ENCODE results near the gene ALG2. TPM values are rescaled to one million over a fixed set of nuclear protein-coding genes. Genes with fewer than 3 reads are reported as not detected.
"Not testable (repeated sequence)": the region's sequence is repeated elsewhere in the genome, so short reads cannot be mapped to it uniquely, and the experiment has no call there.

ALG2 gene
- total and polyA plus RNA-seq, 9 of the 15 experiments (the other 6 are each of a cell fraction or from before 2014, with no cell fraction given), result 4.9 to 41.9 (median 20.2) TPM

DNA sequence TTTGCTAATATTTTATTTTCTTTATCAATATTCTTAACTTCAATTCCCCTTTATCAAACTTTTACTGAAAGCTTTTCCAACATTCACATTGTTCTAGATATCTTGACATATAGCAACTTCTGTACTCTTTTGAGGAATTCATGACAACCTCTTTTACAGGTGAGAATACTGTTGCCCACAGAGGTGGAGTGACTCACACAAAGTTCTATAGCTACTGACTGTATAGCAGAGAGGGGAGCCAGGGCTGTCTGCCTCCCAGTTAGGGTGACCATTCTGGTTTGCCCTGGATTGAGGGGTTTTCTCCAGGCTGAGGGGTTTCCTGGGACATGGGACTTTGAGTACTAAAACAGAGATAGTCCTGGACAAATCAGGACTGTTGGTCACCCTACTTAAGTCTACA lies 16.6 kb upstream of the ALG2 start:
- no peak for ATAC-seq
- Histone ChIP-seq H3K4me3 (no peak overlapping the region), H2AFZ (ENCODE audit: low read depth, low read length) (no peak overlapping the region), H3K27ac (ENCODE audit: extremely low read depth, low read depth, low read length) (no peak overlapping the region), H3K27me3 (ENCODE audit: control insufficient read depth in 2 of 2, insufficient read depth in 2 of 2, low read length in 2 of 2) (no peaks in the 10 kb centered on the region), H3K9me3 (replicated peaks; ENCODE audit: control insufficient read depth, insufficient read depth, low read depth, low read length) (no peaks in the 10 kb centered on the region; the same call in 1 of the 2 replicates), H3K4me2 (ENCODE audit: insufficient read depth, low read length) (no peak overlapping the region), H3K36me3 (ENCODE audit: control insufficient read depth, insufficient read depth, low read length) (no peaks in the 10 kb centered on the region), H3K79me2 (ENCODE audit: control insufficient read depth, insufficient read depth, low read length) (no peaks in the 10 kb centered on the region), H3K9me1 (ENCODE audit: control insufficient read depth, insufficient read depth, low read length) (no peaks in the 10 kb centered on the region), H4K20me1 (replicated peaks; ENCODE audit: control insufficient read depth, insufficient read depth, low read length) (no peaks in the 10 kb centered on the region), H3K9ac (ENCODE audit: insufficient read depth in 1 of 2, low read depth in 2 of 2, low read length in 2 of 2) (no peak overlapping the region), H3K4me1 (replicated peaks in 1 of 2; ENCODE audit: control insufficient read depth in 2 of 2, insufficient read depth in 2 of 2, low read length in 2 of 2) (peaks cover 0 to 3% of the 10 kb centered on the region in 2 experiments; a peak in 2 of 5 replicates)
- intact Hi-C loops (cut with micrococcal nuclease) (no loop called here), in situ Hi-C loops (cut with MboI) (no loop called here)
- FAIRE-seq, result no peak
- BruUV-seq (replicated peaks), result no TSS peak
- ChIA-PET POLR2A (no interaction called here), CTCF (ENCODE audit: low intra/inter-chr PET ratio) (no interaction called here)
- TF ChIP-seq TEAD4 (IDR thresholded peaks at IDR 0.05; ENCODE audit: low read length), result no peak
- no peak for TF ChIP-seq TEAD4 (CRISPR knock-in tag; IDR thresholded peaks at IDR 0.05; ENCODE audit: borderline replicate concordance)
- no peak for TF ChIP-seq BDP1 (IDR thresholded peaks at IDR 0.05; ENCODE audit: insufficient read depth, insufficient read length)
- TF ChIP-seq SMAD2 (IDR thresholded peaks at IDR 0.05; ENCODE audit: low read depth, low read length), result no peak
- no peak for TF ChIP-seq ZNF77 (CRISPR knock-in tag; IDR thresholded peaks at IDR 0.05)
- DNase-seq (ENCODE audit: extremely low read depth in 1 of 4, low spot score in 3 of 4), result no peak

DNA sequence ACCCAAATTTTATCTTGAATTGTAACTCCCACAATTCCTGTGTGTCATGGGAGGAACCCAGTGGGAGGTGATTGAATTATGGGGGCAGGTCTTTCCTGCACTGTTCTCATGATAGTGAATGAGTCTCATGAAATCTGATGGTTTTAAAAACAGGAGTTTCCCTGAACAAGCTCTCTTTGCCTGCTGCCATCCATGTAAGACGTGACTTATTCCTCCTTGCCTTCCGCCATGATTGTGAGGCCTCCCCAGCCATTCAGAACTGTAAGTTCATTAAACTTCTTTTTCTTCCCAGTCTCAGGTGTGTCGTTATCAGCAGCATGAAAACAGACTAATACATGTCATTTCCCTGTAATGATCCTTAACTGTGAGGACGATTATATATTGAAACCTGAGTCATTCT lies 16.1 kb upstream of the ALG2 start:
- POLR2A ChIA-PET; H3K4me2 ChIP-seq (ENCODE audit: insufficient read depth, low read length); H3K36me3 ChIP-seq (ENCODE audit: control insufficient read depth, insufficient read depth, low read length); in situ Hi-C loops (cut with MboI); H3K9ac ChIP-seq (ENCODE audit: insufficient read depth in 1 of 2, low read depth in 2 of 2, low read length in 2 of 2); ATAC-seq; H3K27ac ChIP-seq (ENCODE audit: extremely low read depth, low read depth, low read length); H3K9me1 ChIP-seq (ENCODE audit: control insufficient read depth, insufficient read depth, low read length); CTCF ChIA-PET (ENCODE audit: low intra/inter-chr PET ratio); FAIRE-seq; H3K27me3 ChIP-seq (ENCODE audit: control insufficient read depth in 2 of 2, insufficient read depth in 2 of 2, low read length in 2 of 2); DNase-seq (ENCODE audit: extremely low read depth in 1 of 4, low spot score in 3 of 4); intact Hi-C loops (cut with micrococcal nuclease); H3K4me1 ChIP-seq (replicated peaks in 1 of 2; ENCODE audit: control insufficient read depth in 2 of 2, insufficient read depth in 2 of 2, low read length in 2 of 2); H4K20me1 ChIP-seq (replicated peaks; ENCODE audit: control insufficient read depth, insufficient read depth, low read length); H3K9me3 ChIP-seq (replicated peaks; ENCODE audit: control insufficient read depth, insufficient read depth, low read depth, low read length); BruUV-seq (replicated peaks); H2AFZ ChIP-seq (ENCODE audit: low read depth, low read length); H3K79me2 ChIP-seq (ENCODE audit: control insufficient read depth, insufficient read depth, low read length); H3K4me3 ChIP-seq: not testable (repeated sequence)
- TF ChIP-seq, protein P1, sequence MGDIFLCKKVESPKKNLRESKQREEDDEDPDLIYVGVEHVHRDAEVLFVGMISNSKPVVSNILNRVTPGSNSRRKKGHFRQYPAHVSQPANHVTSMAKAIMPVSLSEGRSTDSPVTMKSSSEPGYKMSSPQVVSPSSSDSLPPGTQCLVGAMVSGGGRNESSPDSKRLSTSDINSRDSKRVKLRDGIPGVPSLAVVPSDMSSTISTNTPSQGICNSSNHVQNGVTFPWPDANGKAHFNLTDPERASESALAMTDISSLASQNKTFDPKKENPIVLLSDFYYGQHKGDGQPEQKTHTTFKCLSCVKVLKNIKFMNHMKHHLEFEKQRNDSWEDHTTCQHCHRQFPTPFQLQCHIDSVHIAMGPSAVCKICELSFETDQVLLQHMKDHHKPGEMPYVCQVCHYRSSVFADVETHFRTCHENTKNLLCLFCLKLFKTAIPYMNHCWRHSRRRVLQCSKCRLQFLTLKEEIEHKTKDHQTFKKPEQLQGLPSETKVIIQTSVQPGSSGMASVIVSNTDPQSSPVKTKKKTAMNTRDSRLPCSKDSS (IDR thresholded peaks at IDR 0.05; ENCODE audit: low read depth, partially characterized antibody), result peak; percentile 35
- peak; percentile 91 for TF ChIP-seq ZNF431 (CRISPR knock-in tag; IDR thresholded peaks at IDR 0.05)
- WGBS (ENCODE audit: insufficient coverage, low coverage, missing lambda C conversion rate), result 41% methylated on average over 4 of the region's 4 CpGs
